Stimulated activated CD8-positive, alpha-beta memory T cell treated with anti-CD3 and anti-CD28 coated beads, Interleukin-12 subunit alpha, Interleukin-12 subunit beta, amount 100 ng/mL, for 24 hours (primary cell): ENCODE measurements around the gene ATF7IP2.
"Not testable (repeated sequence)": the region's sequence is repeated elsewhere in the genome, so short reads cannot be mapped to it uniquely, and the experiment has no call there.

Experiments used
- DNase-seq: peaks from one replicate; pipeline ENCODE4 v3.0.0-alpha.2; 2020; ENCODE audit errors: extremely low read depth

ATF7IP2 gene

GRCh38 chr16:10376229-10376628, 9.6 kb upstream of the ATF7IP2 start:
- DNase-seq, result no peak

DNA sequence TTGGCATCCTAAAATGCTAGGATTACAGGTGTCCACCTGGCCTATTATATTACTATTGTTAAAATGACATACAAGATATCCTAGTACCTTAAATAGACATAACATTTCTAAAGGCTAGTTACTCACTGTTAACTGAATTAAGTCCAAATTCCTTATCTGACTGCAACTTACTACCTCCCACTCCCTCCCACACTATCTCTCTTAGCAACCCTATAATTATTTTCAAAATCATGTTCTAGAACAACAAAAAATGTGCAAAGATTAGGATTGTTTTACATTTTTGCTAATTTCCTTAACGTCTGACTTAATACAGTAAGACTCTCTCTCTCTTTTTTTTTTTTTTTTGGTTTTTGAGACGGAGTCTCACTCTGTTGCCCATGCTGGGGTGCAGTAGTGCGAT, 2.2 kb upstream of the ATF7IP2 start:
- no peak for DNase-seq

DNA sequence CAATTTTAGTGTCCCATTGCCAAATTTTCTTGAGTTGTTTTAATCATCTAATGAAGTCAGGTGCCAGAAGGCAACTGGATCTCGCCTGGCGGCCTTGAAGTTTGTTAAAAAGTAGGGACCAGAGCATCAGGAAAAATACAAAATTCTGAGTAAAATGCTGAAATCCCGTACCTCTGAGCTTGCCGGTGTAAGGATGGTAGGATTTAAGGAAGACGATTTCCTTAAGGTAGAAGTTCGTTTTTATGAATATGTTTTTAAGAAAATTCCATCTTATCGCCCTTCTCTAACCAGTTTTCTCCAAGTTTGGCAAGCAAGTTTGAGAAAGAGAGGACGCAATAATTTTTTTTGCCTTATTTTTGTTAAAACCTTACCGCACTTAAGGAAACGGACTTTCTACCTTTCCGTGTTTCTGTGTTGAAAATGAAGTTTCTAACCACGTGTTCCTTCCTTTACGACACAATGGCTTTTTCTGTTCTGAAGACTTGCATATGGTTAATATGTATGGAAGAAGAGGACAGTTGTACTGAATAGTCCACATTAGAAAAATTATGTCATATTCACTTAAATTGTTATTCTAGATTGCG, 748 bp downstream of the ATF7IP2 start:
- DNase-seq, result no peak

DNA sequence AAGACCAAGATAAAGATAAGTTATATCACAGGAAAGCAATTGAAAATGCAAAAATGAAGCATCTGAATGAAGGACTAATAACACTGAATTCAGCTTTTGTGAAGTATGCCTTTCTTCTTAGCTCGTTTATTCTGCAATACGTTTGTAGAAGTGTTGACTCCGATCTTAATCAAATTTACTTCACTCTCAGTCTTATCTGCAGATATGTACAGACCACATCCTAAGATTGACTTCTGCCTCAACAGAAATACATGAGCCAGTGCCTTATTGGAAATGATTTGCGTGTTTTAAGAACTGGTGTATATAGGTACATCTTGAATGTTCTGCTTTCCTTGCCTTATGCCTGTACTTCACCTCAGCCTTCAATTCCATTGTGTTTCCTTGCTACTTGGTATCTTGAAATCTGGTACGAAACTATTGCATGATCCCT, 1.3 kb downstream of the ATF7IP2 start:
- DNase-seq, result no peak

GRCh38 chr16:10388988-10389387, 3.1 kb downstream of the ATF7IP2 start:
- no peak for DNase-seq

DNA sequence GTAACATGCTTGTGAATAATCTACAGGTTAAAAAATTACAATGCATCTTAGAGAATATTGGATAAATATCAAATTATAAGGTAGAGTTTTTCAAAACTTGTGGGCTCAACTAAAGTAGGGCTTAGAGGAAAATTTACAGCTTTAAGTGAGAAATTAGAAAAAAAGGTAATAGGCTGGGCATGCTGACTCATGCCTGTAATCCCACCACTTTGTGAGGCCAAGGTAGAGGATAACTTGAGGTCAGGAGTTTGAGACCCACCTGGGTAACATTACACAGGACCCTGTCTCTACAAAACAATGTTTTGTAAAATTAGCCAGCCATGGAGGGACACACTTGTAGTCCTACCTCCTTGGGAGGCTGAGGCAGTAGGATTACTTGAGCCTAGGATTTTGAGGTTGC, 4.5 kb downstream of the ATF7IP2 start:
- no peak for DNase-seq

- no peak for DNase-seq
Measured at GRCh38 chr16:10390867-10391266, 5.0 kb downstream of the ATF7IP2 start.

- DNase-seq, result no peak
Measured at GRCh38 chr16:10391339-10391738, 5.5 kb downstream of the ATF7IP2 start.

GRCh38 chr16:10402975-10403374, 17.1 kb downstream of the ATF7IP2 start:
- no peak for DNase-seq

DNA sequence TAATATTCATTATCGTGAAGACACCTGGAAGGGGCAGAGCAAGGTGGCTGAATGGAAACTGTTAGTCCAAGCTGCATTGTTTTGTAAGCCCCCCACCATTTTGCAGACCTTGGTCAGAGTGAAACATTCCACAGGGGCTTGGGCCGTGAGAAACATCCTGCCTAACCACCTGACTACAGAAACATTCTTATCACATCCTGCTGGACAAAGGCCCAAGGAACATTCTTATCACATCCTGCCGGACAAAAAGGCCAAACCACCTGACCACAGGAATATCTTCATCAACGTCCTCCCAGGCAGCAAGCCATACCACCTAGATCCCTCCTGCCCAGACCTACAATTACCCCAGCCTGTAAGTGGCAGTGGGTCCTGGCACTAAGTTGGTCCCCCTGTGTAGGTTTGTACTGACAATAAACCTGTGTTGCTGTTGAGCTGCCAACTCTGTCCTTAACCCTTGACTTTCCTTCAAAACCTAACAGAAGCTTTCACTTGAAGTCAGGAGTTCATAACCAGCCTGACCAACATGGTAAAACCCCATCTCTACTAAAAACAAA, 19.6 kb downstream of the ATF7IP2 start:
- no peak for DNase-seq

DNA sequence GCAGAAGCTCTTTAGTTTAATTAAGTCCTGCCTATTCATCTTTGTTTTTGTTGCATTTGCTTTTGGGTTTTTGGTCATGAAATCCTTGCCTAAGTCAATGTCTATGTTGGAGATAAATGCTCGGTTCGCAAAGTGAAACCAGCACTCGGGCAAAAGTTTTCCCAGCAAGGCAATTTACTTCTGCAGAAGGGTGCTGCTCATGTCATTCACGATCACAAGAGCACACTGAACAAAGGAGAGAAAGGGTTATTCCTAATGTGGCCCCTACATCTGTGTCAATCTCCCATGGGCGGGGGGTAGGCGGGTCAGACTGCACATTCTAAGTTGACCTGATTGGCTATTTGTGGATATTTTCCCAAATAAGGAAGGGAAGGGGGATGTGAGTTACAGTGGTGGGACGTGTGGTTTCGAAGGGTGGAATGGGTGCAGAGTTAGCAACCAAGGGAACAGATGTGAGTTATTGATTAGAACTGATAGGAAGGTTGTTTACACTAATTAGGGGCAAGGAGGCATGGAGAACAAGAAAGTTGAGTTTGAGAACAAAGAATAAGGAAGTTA, 23.0 kb downstream of the ATF7IP2 start:
- DNase-seq, result no peak

GRCh38 chr16:10409713-10410112, 23.9 kb downstream of the ATF7IP2 start:
- not testable (repeated sequence) for DNase-seq

DNA sequence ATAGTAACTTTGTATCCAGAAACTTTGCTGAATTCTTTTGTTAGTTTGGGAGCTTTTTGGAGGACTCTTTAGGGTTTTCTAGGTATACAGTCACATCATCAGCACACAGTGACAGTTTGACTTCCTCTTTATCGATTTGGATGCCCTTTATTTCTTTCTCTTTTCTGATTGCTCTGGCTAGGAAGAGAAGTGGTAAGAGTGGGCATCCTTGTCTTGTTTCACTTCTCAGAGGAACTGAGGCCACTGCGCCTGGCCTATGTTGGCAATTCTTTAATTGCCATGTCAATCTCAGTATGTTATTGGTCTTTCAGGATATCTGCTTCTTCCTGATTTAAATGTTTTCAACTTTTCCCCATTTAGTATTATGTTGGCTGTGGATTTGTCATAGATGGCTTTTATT, 24.6 kb downstream of the ATF7IP2 start:
- DNase-seq, result no peak

GRCh38 chr16:10412935-10413601, 27.2 kb downstream of the ATF7IP2 start:
- DNase-seq, result no peak

GRCh38 chr16:10418204-10418603, 32.3 kb downstream of the ATF7IP2 start:
- DNase-seq, result not testable (repeated sequence)

DNA sequence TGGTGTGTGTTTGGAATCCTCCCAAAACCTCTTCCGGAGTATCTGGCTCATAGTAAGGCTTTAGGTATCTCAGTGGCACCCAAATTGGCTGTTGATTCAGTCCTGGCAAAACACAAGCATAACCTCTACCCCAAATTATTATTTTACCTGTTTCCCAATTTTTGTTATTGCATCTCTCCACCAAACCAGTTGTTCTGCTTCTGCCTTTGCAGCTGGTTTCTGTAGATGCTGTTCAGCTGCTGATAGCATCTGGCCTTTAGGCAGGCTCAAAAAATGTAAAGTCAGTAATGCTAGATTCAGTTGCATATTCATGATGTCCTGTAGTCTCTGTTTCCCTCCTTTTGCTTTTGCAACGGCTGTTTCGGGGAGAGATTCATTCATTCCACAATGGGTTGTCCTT, 33.8 kb downstream of the ATF7IP2 start:
- DNase-seq, result no peak

DNA sequence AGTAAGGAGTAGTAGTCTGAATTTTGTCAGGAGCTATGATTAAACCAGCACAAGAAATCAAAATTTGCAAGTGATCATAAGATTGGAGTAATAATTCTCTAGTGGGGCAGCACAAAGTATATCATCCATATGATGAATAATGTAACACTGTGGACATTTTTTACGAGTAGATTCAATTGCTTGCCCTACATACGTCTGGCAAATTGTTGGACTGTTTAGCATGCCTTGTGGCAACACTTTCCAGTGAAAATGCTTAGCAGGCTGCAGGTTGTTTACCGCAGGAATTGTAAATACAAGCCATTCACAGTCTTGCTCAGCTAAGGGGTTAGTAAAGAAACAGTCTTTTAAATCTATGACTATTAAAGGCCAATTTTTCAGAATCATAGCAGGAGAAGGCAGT, 35.7 kb downstream of the ATF7IP2 start:
- no peak for DNase-seq

DNA sequence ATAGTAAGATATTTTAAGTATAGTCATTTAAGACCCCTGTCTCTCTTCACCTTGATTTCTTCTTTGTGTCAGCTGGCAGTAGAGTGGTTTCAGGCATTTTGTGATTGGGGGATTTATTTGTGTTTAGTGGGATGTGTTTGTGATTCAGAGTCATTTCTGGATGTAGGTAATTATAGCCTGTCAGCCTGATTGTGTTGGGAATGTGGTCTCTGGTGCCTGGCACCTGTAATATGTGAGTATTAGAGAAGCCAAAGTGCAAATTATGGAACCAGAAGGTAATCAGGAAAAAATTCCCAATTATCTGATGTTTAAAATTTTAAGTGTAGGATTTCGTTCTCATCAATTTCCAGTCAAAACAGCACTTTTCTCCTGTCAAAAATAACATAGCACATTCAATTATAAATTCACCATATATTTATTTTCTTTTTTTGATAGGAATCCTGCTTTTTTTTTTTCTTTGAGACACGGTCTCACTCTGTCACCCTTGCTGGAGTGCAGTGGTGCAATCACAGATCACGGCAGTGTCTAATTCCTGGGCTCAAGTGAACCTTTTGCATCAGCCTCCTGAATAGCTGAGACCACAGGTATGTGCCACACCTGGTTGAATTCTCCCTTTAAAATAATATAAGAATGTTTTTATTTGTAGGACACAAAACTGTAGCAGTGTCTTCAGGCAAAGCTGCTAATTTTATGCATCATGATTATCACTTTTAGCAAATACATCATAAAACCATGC, 42.7 kb downstream of the ATF7IP2 start:
- no peak for DNase-seq

- not testable (repeated sequence) for DNase-seq
Measured at GRCh38 chr16:10429299-10429969, 43.6 kb downstream of the ATF7IP2 start.

- no peak for DNase-seq
Measured at GRCh38 chr16:10441726-10442125, 55.9 kb downstream of the ATF7IP2 start.

DNA sequence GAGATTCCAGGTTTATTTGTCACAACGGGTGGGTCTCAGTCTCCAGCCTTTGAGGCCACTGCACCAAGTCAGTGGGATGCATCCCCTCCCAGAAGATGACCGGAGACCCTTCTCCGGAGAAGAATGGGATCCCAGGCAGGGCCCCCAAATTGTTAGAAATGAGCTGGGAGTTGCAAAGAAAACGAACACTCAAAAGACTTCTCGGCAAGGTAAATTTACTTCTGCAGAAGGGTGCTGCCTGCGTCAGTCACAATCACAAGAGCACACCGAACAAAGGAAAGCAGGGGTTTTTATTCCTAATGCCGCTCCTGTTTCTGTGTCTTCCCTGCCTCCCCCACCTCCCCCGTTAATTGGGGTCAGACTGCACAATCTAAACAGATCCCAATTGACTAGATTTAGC, 61.4 kb downstream of the ATF7IP2 start:
- no peak for DNase-seq
